Measurements from ENCODE around the gene TANK.

The TANK gene

DNA sequence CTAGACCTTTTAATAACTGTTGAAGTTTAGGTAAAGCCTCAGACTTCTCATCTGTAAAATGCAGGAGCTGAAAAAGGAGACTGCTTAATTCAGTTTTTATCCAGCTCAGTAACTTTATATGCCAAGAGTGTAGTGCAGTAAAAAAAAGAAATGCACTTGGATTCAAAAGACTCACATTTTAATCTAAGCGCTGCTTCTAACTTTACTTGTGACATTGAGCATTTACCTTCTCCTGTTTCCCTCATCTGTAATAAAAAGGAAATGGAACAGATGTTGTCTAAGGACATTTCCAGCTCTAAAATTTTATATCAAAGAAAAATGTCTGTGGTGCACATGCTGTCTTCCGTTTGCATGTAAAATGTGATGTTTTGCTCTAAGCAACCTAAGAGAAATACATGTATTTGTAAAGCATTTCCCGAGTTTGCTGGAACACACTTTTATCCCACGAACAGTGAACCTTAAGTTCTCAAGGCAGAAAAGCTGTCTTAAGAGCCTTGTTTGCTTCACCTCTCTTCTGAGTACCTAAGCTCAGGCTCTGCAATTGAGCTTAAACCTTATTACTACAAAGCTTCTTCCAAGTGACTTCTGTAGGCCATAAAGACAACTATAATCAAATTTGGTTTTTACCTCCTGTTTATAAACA, 24.2 kb upstream of the TANK start:
- Histone ChIP-seq H3K4me3 (ENCODE audit: low read length) (no peak overlapping the region), H3K9ac (ENCODE audit: low read depth, low read length) (no peak overlapping the region), H3K4me2 (ENCODE audit: low read length) (no peak overlapping the region), H3K36me3 (ENCODE audit: insufficient read depth, low read length) (no peaks in the 10 kb centered on the region), H3K27me3 (ENCODE audit: control insufficient read depth, insufficient read depth, low read length) (no peaks in the 10 kb centered on the region), H3K4me1 (ENCODE audit: control insufficient read depth, insufficient read depth, low read length) (peaks cover 45% of the 10 kb centered on the region), H3K9me3 (replicated peaks; ENCODE audit: low read length) (no peaks in the 10 kb centered on the region)

DNA sequence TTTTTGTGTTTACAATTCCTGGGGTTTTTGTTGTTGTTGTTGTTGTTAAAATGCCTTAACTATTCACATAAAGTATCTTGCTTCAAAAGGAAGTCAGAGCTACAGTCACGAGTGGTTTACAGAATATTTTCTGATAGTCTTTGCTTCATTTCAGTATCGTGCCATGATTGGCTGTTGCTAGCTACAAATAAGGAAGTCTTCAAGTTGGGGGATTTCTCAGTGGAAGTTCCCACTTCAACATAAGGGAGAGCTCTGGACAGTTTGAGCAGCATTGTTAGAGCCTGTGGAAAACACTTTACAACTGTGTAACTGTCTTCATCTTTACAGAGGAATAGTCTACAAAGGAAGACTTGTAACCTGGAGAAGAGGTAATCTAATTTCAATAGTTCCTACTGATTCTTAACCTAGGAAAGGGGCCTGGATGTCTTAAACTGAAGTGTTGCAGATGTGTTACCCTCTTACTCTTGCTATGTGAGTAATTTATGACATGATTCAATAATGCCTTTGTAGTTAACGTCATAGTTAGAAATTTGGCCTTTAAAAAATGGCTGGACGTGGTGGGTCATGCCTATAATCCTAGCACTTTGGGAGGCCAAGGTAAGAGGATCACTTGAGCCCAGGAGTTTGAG, 23.4 kb upstream of the TANK start:
- Histone ChIP-seq H3K4me3 (ENCODE audit: low read length) (no peak overlapping the region), H3K9ac (ENCODE audit: low read depth, low read length) (no peak overlapping the region), H3K36me3 (ENCODE audit: insufficient read depth, low read length) (no peaks in the 10 kb centered on the region), H3K4me2 (ENCODE audit: low read length) (no peak overlapping the region), H3K27me3 (ENCODE audit: control insufficient read depth, insufficient read depth, low read length) (no peaks in the 10 kb centered on the region), H3K9me3 (replicated peaks; ENCODE audit: low read length) (no peaks in the 10 kb centered on the region), H3K4me1 (ENCODE audit: control insufficient read depth, insufficient read depth, low read length) (peaks cover 45% of the 10 kb centered on the region)

DNA sequence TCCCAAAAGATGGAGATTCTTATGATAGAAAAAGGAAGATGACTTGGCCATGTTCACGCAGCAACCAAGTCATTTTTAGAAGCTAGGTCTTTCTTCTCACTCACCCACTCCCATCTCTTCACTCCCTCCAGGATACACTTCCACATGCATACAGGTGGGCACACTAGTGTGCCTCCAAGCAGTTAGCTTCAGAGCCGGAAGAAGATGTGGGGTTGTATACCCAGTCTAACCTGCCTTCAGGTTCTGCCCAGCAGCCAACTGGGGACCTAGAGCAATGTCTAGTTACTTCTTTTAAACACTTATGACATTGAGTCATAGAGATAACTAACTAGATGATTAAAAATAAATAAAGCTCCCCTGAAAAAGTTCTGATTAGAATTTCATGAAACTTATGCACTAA, 21.8 kb upstream of the TANK start:
- Histone ChIP-seq H3K9ac (ENCODE audit: low read depth, low read length) (no peak overlapping the region), H3K4me1 (ENCODE audit: control insufficient read depth, insufficient read depth, low read length) (peaks cover 45% of the 10 kb centered on the region), H3K4me2 (ENCODE audit: low read length) (no peak overlapping the region), H3K36me3 (ENCODE audit: insufficient read depth, low read length) (no peaks in the 10 kb centered on the region), H3K27me3 (ENCODE audit: control insufficient read depth, insufficient read depth, low read length) (no peaks in the 10 kb centered on the region), H3K9me3 (replicated peaks; ENCODE audit: low read length) (no peaks in the 10 kb centered on the region), H3K4me3 (ENCODE audit: low read length) (no peak overlapping the region)

DNA sequence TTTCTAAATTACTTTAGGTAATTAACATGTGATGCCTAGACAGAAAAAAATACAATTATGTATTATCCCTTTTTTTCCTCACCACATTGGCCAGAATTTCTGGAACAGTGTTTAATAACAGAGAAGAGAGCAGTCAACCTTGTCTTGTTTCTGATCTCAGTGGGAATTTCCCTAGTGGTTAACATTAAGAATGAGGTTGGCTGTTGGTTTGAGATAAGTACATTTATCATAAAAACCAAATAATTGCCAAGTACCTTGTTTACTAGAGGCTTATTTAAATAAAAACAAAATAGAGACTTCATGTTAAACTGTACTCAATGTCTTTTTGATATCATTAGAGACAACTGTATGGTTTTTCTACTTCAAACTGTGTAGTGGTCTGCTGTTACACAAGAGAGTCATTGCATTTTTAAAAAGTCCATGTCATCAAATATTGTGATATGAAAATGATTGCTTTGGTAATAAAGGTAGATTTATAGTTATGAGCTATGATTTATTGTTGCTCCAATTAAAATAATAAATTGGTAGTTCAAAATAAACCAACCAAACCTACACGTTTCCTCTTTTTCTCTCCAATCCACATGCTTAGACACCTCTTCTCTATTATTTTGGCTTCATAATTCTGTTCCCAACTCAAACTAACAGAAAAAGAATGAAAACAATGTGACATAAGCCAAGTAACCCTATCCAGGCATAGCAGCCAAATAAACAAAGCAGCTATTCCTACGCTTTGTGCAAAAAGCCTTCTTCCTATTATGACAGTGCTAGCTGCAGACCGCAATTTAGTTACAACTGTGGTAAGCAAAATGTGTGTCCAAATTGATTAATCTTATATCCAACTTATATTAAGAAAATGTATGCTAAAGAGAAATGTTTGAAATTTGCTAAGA, 20.9 kb upstream of the TANK start:
- Histone ChIP-seq H3K27me3 (ENCODE audit: control insufficient read depth, insufficient read depth, low read length) (no peaks in the 10 kb centered on the region), H3K9ac (ENCODE audit: low read depth, low read length) (peak overlapping the region; percentile 37), H3K4me3 (ENCODE audit: low read length) (no peak overlapping the region), H3K4me2 (ENCODE audit: low read length) (peak overlapping the region; percentile 51), H3K36me3 (ENCODE audit: insufficient read depth, low read length) (no peaks in the 10 kb centered on the region), H3K4me1 (ENCODE audit: control insufficient read depth, insufficient read depth, low read length) (peaks cover 45% of the 10 kb centered on the region), H3K9me3 (replicated peaks; ENCODE audit: low read length) (no peaks in the 10 kb centered on the region)

DNA sequence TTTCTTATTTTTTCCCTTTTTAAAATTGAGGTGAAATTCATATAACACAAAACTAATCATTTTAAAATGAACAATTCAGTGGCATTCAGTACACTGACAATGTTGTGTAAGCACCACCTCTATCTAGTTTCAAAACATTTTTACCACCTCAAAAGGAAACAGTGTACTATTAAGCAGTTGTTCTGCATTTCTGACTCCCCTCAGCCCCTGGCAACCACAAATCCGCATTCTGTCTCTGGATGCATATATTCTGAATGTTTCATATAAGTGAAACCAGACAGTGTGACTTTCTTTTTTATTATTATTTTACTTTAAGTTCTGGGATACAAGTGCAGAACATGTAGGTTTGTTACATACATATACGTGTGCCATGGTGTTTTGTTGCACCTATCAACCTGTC, 19.2 kb upstream of the TANK start:
- Histone ChIP-seq H3K9me3 (replicated peaks; ENCODE audit: low read length) (no peaks in the 10 kb centered on the region), H3K27me3 (ENCODE audit: control insufficient read depth, insufficient read depth, low read length) (no peaks in the 10 kb centered on the region), H3K4me2 (ENCODE audit: low read length) (no peak overlapping the region), H3K36me3 (ENCODE audit: insufficient read depth, low read length) (no peaks in the 10 kb centered on the region), H3K4me1 (ENCODE audit: control insufficient read depth, insufficient read depth, low read length) (peaks cover 28% of the 10 kb centered on the region), H3K4me3 (ENCODE audit: low read length) (no peak overlapping the region), H3K9ac (ENCODE audit: low read depth, low read length) (no peak overlapping the region)

GRCh38 chr2:161146209-161146775, 13.9 kb upstream of the TANK start:
- Histone ChIP-seq H3K4me1 (ENCODE audit: control insufficient read depth, insufficient read depth, low read length) (peaks cover 7% of the 10 kb centered on the region), H3K9me3 (replicated peaks; ENCODE audit: low read length) (peaks cover 10% of the 10 kb centered on the region), H3K36me3 (ENCODE audit: insufficient read depth, low read length) (no peaks in the 10 kb centered on the region), H3K4me3 (ENCODE audit: low read length) (no peak overlapping the region), H3K9ac (ENCODE audit: low read depth, low read length) (no peak overlapping the region), H3K4me2 (ENCODE audit: low read length) (no peak overlapping the region), H3K27me3 (ENCODE audit: control insufficient read depth, insufficient read depth, low read length) (no peaks in the 10 kb centered on the region)

GRCh38 chr2:161146996-161147395, 13.2 kb upstream of the TANK start:
- peaks cover 10% of the 10 kb centered on the region for H3K9me3 ChIP-seq (replicated peaks; ENCODE audit: low read length)
- H3K9ac ChIP-seq (ENCODE audit: low read depth, low read length) = no peak overlapping the region
- H3K4me1 ChIP-seq (ENCODE audit: control insufficient read depth, insufficient read depth, low read length) = peaks cover 7% of the 10 kb centered on the region
- no peaks in the 10 kb centered on the region for H3K36me3 ChIP-seq (ENCODE audit: insufficient read depth, low read length)
- H3K4me3 ChIP-seq (ENCODE audit: low read length) = no peak overlapping the region
- no peaks in the 10 kb centered on the region for H3K27me3 ChIP-seq (ENCODE audit: control insufficient read depth, insufficient read depth, low read length)
- no peak overlapping the region for H3K4me2 ChIP-seq (ENCODE audit: low read length)

GRCh38 chr2:161147856-161148255, 12.4 kb upstream of the TANK start:
- Histone ChIP-seq H3K4me3 (ENCODE audit: low read length) (no peak overlapping the region), H3K4me1 (ENCODE audit: control insufficient read depth, insufficient read depth, low read length) (peaks cover 7% of the 10 kb centered on the region), H3K4me2 (ENCODE audit: low read length) (no peak overlapping the region), H3K9ac (ENCODE audit: low read depth, low read length) (no peak overlapping the region), H3K36me3 (ENCODE audit: insufficient read depth, low read length) (no peaks in the 10 kb centered on the region), H3K9me3 (replicated peaks; ENCODE audit: low read length) (peaks cover 10% of the 10 kb centered on the region), H3K27me3 (ENCODE audit: control insufficient read depth, insufficient read depth, low read length) (no peaks in the 10 kb centered on the region)

DNA sequence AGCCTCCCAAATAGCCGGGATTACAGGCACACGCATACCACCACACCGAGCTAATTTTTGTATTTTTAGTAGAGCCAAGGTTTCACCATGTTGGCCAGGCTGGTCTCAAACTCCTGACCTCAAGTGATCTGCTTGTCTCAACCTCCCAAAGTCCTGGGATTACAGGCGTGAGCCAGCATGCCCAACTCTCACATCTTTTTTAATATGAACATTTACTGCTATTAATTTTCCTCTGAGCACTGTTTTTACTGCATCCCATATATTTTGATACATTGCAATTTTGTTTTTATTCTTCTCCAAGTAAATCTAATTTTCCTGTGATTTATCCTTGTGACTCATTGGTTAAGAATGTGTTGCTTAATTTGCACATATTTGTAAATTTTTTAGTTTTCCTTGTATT, 9.5 kb upstream of the TANK start:
- peaks cover 10% of the 10 kb centered on the region for H3K9me3 ChIP-seq (replicated peaks; ENCODE audit: low read length)

DNA sequence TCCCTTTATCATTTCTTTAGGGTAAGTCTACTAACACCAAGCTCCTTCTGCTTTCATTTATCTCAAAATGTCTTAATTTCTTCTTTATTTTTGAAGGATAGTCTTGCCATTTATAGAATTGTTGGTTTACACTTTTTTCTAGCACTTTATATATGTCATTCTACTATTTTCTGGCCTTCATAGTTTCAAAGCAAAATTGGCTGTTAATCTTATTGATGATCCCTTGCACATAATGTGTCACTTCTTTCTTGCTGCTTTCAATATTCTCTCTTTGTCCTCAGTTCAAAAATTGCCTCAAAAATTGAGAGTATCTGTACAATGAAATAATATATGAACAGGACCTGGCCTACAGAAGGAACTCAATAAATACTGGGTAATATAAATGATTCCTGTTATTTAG, 7.9 kb upstream of the TANK start:
- no peak overlapping the region for H3K4me3 ChIP-seq (ENCODE audit: low read length)
- H3K9me3 ChIP-seq (replicated peaks; ENCODE audit: low read length) = peaks cover 10% of the 10 kb centered on the region
- H3K9ac ChIP-seq (ENCODE audit: low read depth, low read length) = no peak overlapping the region
- no peak overlapping the region for H3K4me2 ChIP-seq (ENCODE audit: low read length)
- no peaks in the 10 kb centered on the region for H3K36me3 ChIP-seq (ENCODE audit: insufficient read depth, low read length)
- no peaks in the 10 kb centered on the region for H3K27me3 ChIP-seq (ENCODE audit: control insufficient read depth, insufficient read depth, low read length)
- no peaks in the 10 kb centered on the region for H3K4me1 ChIP-seq (ENCODE audit: control insufficient read depth, insufficient read depth, low read length)

More for the DNA sequence above, 9.5 kb upstream of the TANK start:
- peaks cover 7% of the 10 kb centered on the region for H3K4me1 ChIP-seq (ENCODE audit: control insufficient read depth, insufficient read depth, low read length)
- no peak overlapping the region for H3K9ac ChIP-seq (ENCODE audit: low read depth, low read length)
- H3K4me3 ChIP-seq (ENCODE audit: low read length) = no peak overlapping the region
- no peak overlapping the region for H3K4me2 ChIP-seq (ENCODE audit: low read length)
- no peaks in the 10 kb centered on the region for H3K36me3 ChIP-seq (ENCODE audit: insufficient read depth, low read length)
- no peaks in the 10 kb centered on the region for H3K27me3 ChIP-seq (ENCODE audit: control insufficient read depth, insufficient read depth, low read length)

- Histone ChIP-seq H3K4me2 (ENCODE audit: low read length) (no peak overlapping the region), H3K4me3 (ENCODE audit: low read length) (no peak overlapping the region), H3K9ac (ENCODE audit: low read depth, low read length) (no peak overlapping the region), H3K9me3 (replicated peaks; ENCODE audit: low read length) (no peaks in the 10 kb centered on the region), H3K36me3 (ENCODE audit: insufficient read depth, low read length) (peaks cover 10% of the 10 kb centered on the region), H3K27me3 (ENCODE audit: control insufficient read depth, insufficient read depth, low read length) (no peaks in the 10 kb centered on the region), H3K4me1 (ENCODE audit: control insufficient read depth, insufficient read depth, low read length) (peaks cover 14% of the 10 kb centered on the region)
Observed at GRCh38 chr2:161158882-161159281, 1.3 kb upstream of the TANK start.
